HepG2 (cell line): ENCODE measurements around the gene SLC51B. TPM values are rescaled to one million over a fixed set of nuclear protein-coding genes. Genes with fewer than 3 reads are reported as not detected.

Source experiments
- ATAC-seq: fragments of 200-7000 bp; cut with Tn5 transposase; 3 replicates; pipeline ENCODE4 v1.9.1; 2020; ENCODE audit warnings: mild to moderate bottlenecking, moderate library complexity
- BruUV-seq: library from RNA; stranded (reverse); fragments of 400-500 nt; replicated peaks from 2 replicates; lab custom pipeline; 2021; lab: Mats Ljungman, UMichigan
- CTCF ChIA-PET: fragments of 300-600 bp; formaldehyde crosslinking; extraction: SDS; loops from one replicate; lab custom pipeline; 2021; ENCODE audit warnings: low total read pairs, inconsistent platforms, low intra/inter-chr PET ratio; lab: Yijun Ruan, JAX
- POLR2A ChIA-PET: fragments of 350-600 bp; sonication (Branson Sonifier 250); formaldehyde crosslinking; loops from one replicate; lab custom pipeline; 2020; ENCODE audit warnings: antibody characterized with exemption, inconsistent platforms; lab: Yijun Ruan, JAX
- DNase-seq: peaks from one replicate; pipeline ENCODE4 v3.0.0-alpha.2; 2015; ENCODE audit warnings: low spot score
- FAIRE-seq: peaks from 3 replicates; lab custom pipeline; 2011; peaks lifted over from hg19 to GRCh38; lab: Jason Lieb, UNC
- H2AFZ ChIP-seq: one replicate; pipeline ENCODE4 v1.6.1; 2011; ENCODE audit warnings: low read length, inconsistent platforms
- H3K27ac ChIP-seq: fragments of 300-600 bp; 3 replicates; pipeline ENCODE4 v1.8.0; 2011; ENCODE audit warnings: mixed run types, mild to moderate bottlenecking, mixed read lengths, low read length, inconsistent platforms; ENCODE audit not compliant: insufficient read depth; ENCODE audit errors: extremely low read length
- H3K27me3 ChIP-seq, 2 experiments: fragments of 200-600 bp in 1 of 2; 2 replicates in 1 of 2; 3 replicates in 1 of 2; pipeline versions ENCODE4 v1.6.0 to v1.8.0; 2011; ENCODE audit warnings: low read length in 2 of 2, mild to moderate bottlenecking in 2 of 2, moderate library complexity in 2 of 2, inconsistent platforms in 1 of 2; ENCODE audit not compliant: insufficient read depth in 2 of 2, control insufficient read depth in 1 of 2
- H3K36me3 ChIP-seq, 2 experiments: fragments of 200-600 bp in 1 of 2; replicated peaks in 1 of 2; 2 replicates in 1 of 2; 3 replicates in 1 of 2; pipeline versions ENCODE4 v1.5.1 to v1.8.0; 2011; ENCODE audit warnings: low read length in 2 of 2, inconsistent platforms in 1 of 2; ENCODE audit not compliant: insufficient read depth in 2 of 2, control insufficient read depth in 1 of 2
- H3K4me1 ChIP-seq: 2 replicates; pipeline ENCODE4 v1.5.1; 2012; ENCODE audit warnings: low read length, inconsistent platforms; ENCODE audit not compliant: insufficient read depth
- H3K4me2 ChIP-seq: 2 replicates; pipeline ENCODE4 v1.6.0; 2011; ENCODE audit warnings: low read depth, low read length, inconsistent platforms
- H3K4me3 ChIP-seq, 3 experiments: fragments of 200-600 bp in 1 of 3; sonication (generic), shearing (Covaris generic) in 1 of 3; replicated peaks in 1 of 3; 2 replicates each; pipeline ENCODE4 v1.5.1; 2011 to 2016; ENCODE audit warnings: low read length in 3 of 3, inconsistent platforms in 2 of 3, low read depth in 2 of 3, mild to moderate bottlenecking in 2 of 3, control low read depth in 1 of 3, mixed read lengths in 1 of 3; ENCODE audit not compliant: insufficient read depth in 1 of 3
- H3K79me2 ChIP-seq: one replicate; pipeline ENCODE4 v1.6.1; 2011; ENCODE audit warnings: low read length, inconsistent platforms; ENCODE audit not compliant: insufficient read depth
- H3K9ac ChIP-seq: 2 replicates; pipeline ENCODE4 v1.6.0; 2011; ENCODE audit warnings: mild to moderate bottlenecking, low read depth, low read length, inconsistent platforms; ENCODE audit not compliant: insufficient read depth
- H3K9me3 ChIP-seq: 2 replicates; pipeline ENCODE4 v1.5.1; 2012; ENCODE audit warnings: mild to moderate bottlenecking, low read length
- H4K20me1 ChIP-seq: 2 replicates; pipeline ENCODE4 v1.6.0; 2011; ENCODE audit warnings: inconsistent platforms, mild to moderate bottlenecking, low read length, moderate library complexity; ENCODE audit not compliant: insufficient read depth
- EEA1 ChIP-seq: sonication (generic); formaldehyde crosslinking; IDR thresholded peaks from 2 replicates; pipeline ENCODE4 v1.5.1; 2020; ENCODE audit warnings: mild to moderate bottlenecking, missing genetic modification reagents, borderline replicate concordance
- GATA4 ChIP-seq: sonication (generic); IDR thresholded peaks from 2 replicates; pipeline ENCODE4 v1.6.1; 2016; ENCODE audit warnings: antibody characterized with exemption, low read depth, borderline replicate concordance
- MEIS1 ChIP-seq: sonication (generic); formaldehyde crosslinking; IDR thresholded peaks from 2 replicates; pipeline ENCODE4 v1.9.0; 2021; ENCODE audit warnings: mild to moderate bottlenecking, missing genetic modification reagents, moderate library complexity, borderline replicate concordance
- TCF12 ChIP-seq, 2 experiments: fragments of 450-650 bp in 1 of 2; sonication (generic) in 1 of 2; formaldehyde crosslinking in 1 of 2; IDR thresholded peaks; 2 replicates each; pipeline versions ENCODE4 v1.6.1 to v1.8.0; 2017 to 2022; ENCODE audit warnings: antibody characterized with exemption in 1 of 2, mild to moderate bottlenecking in 1 of 2, missing genetic modification reagents in 1 of 2, moderate library complexity in 1 of 2
- ZNF143 ChIP-seq: sonication (generic); formaldehyde crosslinking; IDR thresholded peaks from 2 replicates; pipeline ENCODE4 v1.4.0; 2020; ENCODE audit warnings: missing genetic modification reagents
- ZSCAN20 ChIP-seq: sonication (generic); formaldehyde crosslinking; IDR thresholded peaks from 2 replicates; pipeline ENCODE4 v1.4.0; 2020; ENCODE audit warnings: missing genetic modification reagents, mild to moderate bottlenecking, borderline replicate concordance
- WGBS: methylation state at CpG from one replicate; pipeline ENCODE4 v1.1.6; 2017; ENCODE audit warnings: low lambda C conversion rate; 5-methylcytosine and 5-hydroxymethylcytosine counted together
- in situ Hi-C: cut with HindIII; loops from 2 replicates; pipeline ENCODE4 v1.10.0; 2017; ENCODE audit warnings: low pct_unique_long_range_greater_than_20kb; ENCODE audit not compliant: extremely low pct_ligation_motif_present
- intact Hi-C: fragments of 100-400 bp; cut with micrococcal nuclease; formaldehyde crosslinking; loops from one replicate; pipeline ENCODE4 v1.10.0; 2022; ENCODE audit not compliant: unreplicated experiment
- polyA plus RNA-seq, 8 experiments: library from polyadenylated mRNA; depleted of rRNA in 3 of 8; stranded (reverse) in 7 of 8; unstranded in 1 of 8; fragments of >200 nt; fragmentation: Illumina TruSeq in 4 of 8; extraction: Trizol in 4 of 8; gene quantifications; 2 replicates each; pipeline versions ENCODE4 v1.2.1 to v1.2.3, GENCODE V29; 2011 to 2016; ENCODE audit warnings: low read depth in 4 of 8, missing spikeins in 1 of 8, mixed read lengths in 1 of 8; ENCODE audit not compliant: insufficient read depth in 1 of 8
- total RNA-seq, 5 experiments: library from RNA; depleted of rRNA; stranded (reverse); fragments of >200 nt; fragmentation: Illumina TruSeq; extraction: Trizol; gene quantifications; 2 replicates each; pipeline ENCODE4 v1.2.3, GENCODE V29; 2016; ENCODE audit warnings: low read depth in 1 of 5
- TF ChIP-seq, protein P1 (sequence below): sonication (generic); formaldehyde crosslinking; IDR thresholded peaks from 2 replicates; pipeline ENCODE4 v1.4.0; 2020; ENCODE audit warnings: mild to moderate bottlenecking, missing genetic modification reagents
- TF ChIP-seq, protein P2 (sequence below): sonication (generic); formaldehyde crosslinking; IDR thresholded peaks from 2 replicates; pipeline ENCODE4 v1.4.0; 2020; ENCODE audit warnings: low read depth, mild to moderate bottlenecking, missing genetic modification reagents

SLC51B gene
- total and polyA plus RNA-seq, 2 of the 13 experiments (the other 11 are each of a cell fraction or from before 2014, with no cell fraction given) = 14.9 to 17.1 TPM

DNA sequence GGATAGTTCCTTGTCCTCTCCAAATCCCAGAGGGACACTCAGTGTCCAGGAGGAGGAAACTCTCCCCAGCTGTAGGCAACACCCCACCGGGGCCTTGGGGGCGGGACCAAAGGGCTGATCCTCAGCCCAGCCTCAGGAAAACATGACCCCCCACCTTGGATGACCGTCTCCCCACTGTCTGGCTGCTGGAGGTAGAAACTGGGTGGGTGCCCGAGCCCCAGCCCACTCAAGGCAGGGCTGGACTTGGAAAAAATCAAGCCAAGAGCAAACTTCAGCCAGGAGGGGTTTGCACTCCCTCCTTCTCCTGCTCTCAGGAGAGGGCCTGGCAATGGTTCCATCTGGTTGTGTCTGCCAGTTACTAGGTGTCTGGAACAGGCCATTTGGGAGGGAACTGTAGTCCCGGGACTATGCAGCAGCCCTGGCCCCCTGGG is 26.2 kb downstream of the SLC51B start:
- peaks cover 6% of the 10 kb centered on the region; the same call in 1 of the 2 replicates for H3K4me1 ChIP-seq
- H3K27me3 ChIP-seq = peaks cover 1 to 7% of the 10 kb centered on the region in 2 experiments; a peak in 3 of 5 replicates
- POLR2A ChIA-PET = no interaction called here
- DNase-seq (no peak), FAIRE-seq (no peak), ATAC-seq (no peak)
- no peaks in the 10 kb centered on the region for H3K79me2 ChIP-seq
- BruUV-seq = no TSS peak
- H3K27ac ChIP-seq = no peak overlapping the region
- in situ Hi-C loops = no loop called here
- no peaks in the 10 kb centered on the region for H3K36me3 ChIP-seq
- H2AFZ ChIP-seq = no peak overlapping the region
- no peak overlapping the region for H3K4me3 ChIP-seq
- no peaks in the 10 kb centered on the region for H4K20me1 ChIP-seq
- intact Hi-C loops = no loop called here
- H3K9ac ChIP-seq = no peak overlapping the region
- TF ChIP-seq EEA1 = no peak
- no peak overlapping the region for H3K4me2 ChIP-seq
- no peaks in the 10 kb centered on the region for H3K9me3 ChIP-seq
- no CpG with 5 or more reads among the region's 5 CpGs for WGBS
- CTCF ChIA-PET = no interaction called here

DNA sequence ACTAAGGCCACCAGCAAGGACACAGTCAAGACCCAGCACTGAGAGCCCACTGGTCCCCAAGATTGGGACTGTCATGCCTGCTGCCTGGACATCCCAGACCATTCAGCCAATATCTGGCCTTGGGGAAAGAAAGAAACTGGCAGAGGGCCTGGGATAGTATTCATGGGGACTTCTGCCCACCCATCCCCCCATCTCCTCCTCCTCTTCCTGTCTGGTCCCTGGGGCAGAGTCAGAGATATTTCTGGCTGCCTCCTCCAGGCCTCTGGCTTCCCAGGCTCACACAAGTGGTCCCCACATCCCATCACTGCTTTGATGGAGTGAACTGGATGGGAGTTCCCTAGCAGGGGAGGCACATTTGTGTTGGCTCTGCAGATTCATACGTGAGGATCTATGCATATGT is 26.8 kb downstream of the SLC51B start:
- Histone ChIP-seq H3K27ac (no peak overlapping the region), H3K27me3 (peaks cover 1 to 4% of the 10 kb centered on the region in 2 experiments; a peak in 2 of 5 replicates), H3K36me3 (no peaks in the 10 kb centered on the region), H3K9me3 (no peaks in the 10 kb centered on the region), H2AFZ (no peak overlapping the region), H3K9ac (no peak overlapping the region), H4K20me1 (no peaks in the 10 kb centered on the region), H3K79me2 (no peaks in the 10 kb centered on the region), H3K4me2 (no peak overlapping the region), H3K4me3 (no peak overlapping the region), H3K4me1 (peaks cover under 1% of the 10 kb centered on the region; the same call in 1 of the 2 replicates)
- intact Hi-C loops (no loop called here), in situ Hi-C loops (no loop called here)
- ATAC-seq (no peak), DNase-seq (no peak), FAIRE-seq (no peak)
- no TSS peak for BruUV-seq
- WGBS = 8% methylated on average over 1 of the region's 1 CpG
- POLR2A ChIA-PET = no interaction called here
- TF ChIP-seq ZNF143 (CRISPR knock-in tag) (no peak), TCF12 (IDR thresholded peaks at IDR 0.05) (no peak), TCF12 (CRISPR knock-in tag; IDR thresholded peaks at IDR 0.05) (no peak), ZSCAN20 (CRISPR knock-in tag) (no peak), GATA4 (no peak), MEIS1 (CRISPR knock-in tag) (no peak)
- TF ChIP-seq, protein P1, sequence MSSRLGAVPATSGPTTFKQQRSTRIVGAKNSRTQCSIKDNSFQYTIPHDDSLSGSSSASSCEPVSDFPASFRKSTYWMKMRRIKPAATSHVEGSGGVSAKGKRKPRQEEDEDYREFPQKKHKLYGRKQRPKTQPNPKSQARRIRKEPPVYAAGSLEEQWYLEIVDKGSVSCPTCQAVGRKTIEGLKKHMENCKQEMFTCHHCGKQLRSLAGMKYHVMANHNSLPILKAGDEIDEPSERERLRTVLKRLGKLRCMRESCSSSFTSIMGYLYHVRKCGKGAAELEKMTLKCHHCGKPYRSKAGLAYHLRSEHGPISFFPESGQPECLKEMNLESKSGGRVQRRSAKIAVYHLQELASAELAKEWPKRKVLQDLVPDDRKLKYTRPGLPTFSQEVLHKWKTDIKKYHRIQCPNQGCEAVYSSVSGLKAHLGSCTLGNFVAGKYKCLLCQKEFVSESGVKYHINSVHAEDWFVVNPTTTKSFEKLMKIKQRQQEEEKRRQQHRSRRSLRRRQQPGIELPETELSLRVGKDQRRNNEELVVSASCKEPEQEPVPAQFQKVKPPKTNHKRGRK = no peak
- TF ChIP-seq, protein P2, sequence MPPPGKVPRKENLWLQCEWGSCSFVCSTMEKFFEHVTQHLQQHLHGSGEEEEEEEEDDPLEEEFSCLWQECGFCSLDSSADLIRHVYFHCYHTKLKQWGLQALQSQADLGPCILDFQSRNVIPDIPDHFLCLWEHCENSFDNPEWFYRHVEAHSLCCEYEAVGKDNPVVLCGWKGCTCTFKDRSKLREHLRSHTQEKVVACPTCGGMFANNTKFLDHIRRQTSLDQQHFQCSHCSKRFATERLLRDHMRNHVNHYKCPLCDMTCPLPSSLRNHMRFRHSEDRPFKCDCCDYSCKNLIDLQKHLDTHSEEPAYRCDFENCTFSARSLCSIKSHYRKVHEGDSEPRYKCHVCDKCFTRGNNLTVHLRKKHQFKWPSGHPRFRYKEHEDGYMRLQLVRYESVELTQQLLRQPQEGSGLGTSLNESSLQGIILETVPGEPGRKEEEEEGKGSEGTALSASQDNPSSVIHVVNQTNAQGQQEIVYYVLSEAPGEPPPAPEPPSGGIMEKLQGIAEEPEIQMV (CRISPR knock-in tag) = no peak
- CTCF ChIA-PET = no interaction called here
